ENCODE results near the gene CARD14. TPM values are rescaled to one million over a fixed set of nuclear protein-coding genes. Genes with fewer than 3 reads are reported as not detected.

The CARD14 gene
- total and polyA plus RNA-seq, 10 donors: 0.63 to 4.8 (median 1.3) TPM

DNA sequence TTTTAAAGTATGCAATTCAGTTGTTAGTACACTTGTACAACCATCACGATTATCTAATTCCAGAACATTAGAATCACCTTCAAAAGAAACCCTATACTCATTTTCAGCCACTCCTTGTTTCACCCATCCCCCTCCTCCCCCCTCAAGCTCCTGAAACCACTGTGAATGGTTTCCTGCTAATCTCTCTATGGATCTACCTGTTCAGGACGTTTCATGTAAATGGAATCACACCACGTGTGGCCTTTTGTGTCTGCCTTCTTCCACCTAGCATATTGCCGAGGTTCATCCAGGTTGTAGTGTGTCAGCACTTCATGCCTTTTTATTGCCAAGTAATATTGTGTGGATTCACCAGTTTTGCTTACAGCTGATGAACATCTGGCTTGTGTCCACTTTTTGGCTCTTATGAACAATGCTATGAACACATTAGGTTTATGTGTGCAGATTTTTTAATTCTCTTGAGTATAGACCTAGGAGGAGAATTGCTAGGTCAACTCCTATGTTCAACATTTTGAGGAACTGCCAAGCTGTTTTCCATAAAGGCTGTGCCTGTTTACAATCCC, 40.7 kb upstream of the CARD14 start:
- no peak overlapping the region for H3K4me3 ChIP-seq
- no peaks in the 10 kb centered on the region for H3K4me1 ChIP-seq
- WGBS, 5 donors: 46 to 52% (median 48%) methylated on average over 4 of the region's 4 CpGs
- DNase-seq: no peak
- TF ChIP-seq POLR2A (IDR thresholded peaks at IDR 0.05): no peak
- TF ChIP-seq, protein P1, sequence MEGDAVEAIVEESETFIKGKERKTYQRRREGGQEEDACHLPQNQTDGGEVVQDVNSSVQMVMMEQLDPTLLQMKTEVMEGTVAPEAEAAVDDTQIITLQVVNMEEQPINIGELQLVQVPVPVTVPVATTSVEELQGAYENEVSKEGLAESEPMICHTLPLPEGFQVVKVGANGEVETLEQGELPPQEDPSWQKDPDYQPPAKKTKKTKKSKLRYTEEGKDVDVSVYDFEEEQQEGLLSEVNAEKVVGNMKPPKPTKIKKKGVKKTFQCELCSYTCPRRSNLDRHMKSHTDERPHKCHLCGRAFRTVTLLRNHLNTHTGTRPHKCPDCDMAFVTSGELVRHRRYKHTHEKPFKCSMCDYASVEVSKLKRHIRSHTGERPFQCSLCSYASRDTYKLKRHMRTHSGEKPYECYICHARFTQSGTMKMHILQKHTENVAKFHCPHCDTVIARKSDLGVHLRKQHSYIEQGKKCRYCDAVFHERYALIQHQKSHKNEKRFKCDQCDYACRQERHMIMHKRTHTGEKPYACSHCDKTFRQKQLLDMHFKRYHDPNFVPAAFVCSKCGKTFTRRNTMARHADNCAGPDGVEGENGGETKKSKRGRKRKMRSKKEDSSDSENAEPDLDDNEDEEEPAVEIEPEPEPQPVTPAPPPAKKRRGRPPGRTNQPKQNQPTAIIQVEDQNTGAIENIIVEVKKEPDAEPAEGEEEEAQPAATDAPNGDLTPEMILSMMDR (IDR thresholded peaks at IDR 0.05 in 8 of 11, conservative IDR thresholded peaks at IDR 0.05 in 3 of 11): no peak
- TF ChIP-seq POLR2AphosphoS5 (IDR thresholded peaks at IDR 0.05): no peak
- H3K27ac ChIP-seq: no peak overlapping the region
- H3K27me3 ChIP-seq (replicated peaks in 1 of 7): peaks cover 0 to 13% (median 0%) of the 10 kb centered on the region in 7 donors
- no peaks in the 10 kb centered on the region for H3K9me3 ChIP-seq
- peaks cover 0 to 21% (median 12%) of the 10 kb centered on the region in 6 donors for H3K36me3 ChIP-seq
- intact Hi-C loops (cut with DNase I; ENCODE audit: low total_unique reads): no loop called here

DNA sequence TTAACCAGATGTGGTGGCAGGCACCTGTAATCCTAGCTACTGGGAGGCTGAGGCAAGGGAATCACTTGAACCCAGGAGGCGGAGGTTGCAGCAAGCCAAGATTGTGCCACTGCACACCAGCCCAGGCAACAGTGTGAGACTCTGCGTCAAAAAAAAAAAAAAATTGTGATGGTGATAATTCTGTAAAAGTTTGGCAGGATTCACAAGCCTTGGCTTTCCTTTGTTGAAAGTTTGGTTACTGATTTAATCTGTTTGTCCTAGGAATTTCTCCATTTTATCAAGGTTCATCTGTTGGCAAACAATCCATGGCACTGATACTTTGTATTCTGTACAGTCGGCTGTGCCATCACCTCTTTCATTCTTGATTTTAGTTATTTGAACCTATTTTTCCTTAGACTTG, 38.8 kb upstream of the CARD14 start:
- Histone ChIP-seq H3K4me1 (no peaks in the 10 kb centered on the region), H3K27me3 (replicated peaks in 1 of 7) (peaks cover 0 to 2% (median 0%) of the 10 kb centered on the region in 7 donors), H3K36me3 (peaks cover 2 to 40% (median 31%) of the 10 kb centered on the region in 6 donors), H3K4me3 (no peak overlapping the region), H3K27ac (no peak overlapping the region), H3K9me3 (no peaks in the 10 kb centered on the region)
- 89 to 97% (median 93%) methylated on average over 3 of the region's 3 CpGs for WGBS, 5 donors
- DNase-seq: no peak
- TF ChIP-seq POLR2AphosphoS5 (IDR thresholded peaks at IDR 0.05): no peak
- TF ChIP-seq, protein P1 (IDR thresholded peaks at IDR 0.05 in 8 of 11, conservative IDR thresholded peaks at IDR 0.05 in 3 of 11): no peak
- no peak for TF ChIP-seq POLR2A (IDR thresholded peaks at IDR 0.05)
- intact Hi-C loops (cut with DNase I; ENCODE audit: low total_unique reads): no loop called here

DNA sequence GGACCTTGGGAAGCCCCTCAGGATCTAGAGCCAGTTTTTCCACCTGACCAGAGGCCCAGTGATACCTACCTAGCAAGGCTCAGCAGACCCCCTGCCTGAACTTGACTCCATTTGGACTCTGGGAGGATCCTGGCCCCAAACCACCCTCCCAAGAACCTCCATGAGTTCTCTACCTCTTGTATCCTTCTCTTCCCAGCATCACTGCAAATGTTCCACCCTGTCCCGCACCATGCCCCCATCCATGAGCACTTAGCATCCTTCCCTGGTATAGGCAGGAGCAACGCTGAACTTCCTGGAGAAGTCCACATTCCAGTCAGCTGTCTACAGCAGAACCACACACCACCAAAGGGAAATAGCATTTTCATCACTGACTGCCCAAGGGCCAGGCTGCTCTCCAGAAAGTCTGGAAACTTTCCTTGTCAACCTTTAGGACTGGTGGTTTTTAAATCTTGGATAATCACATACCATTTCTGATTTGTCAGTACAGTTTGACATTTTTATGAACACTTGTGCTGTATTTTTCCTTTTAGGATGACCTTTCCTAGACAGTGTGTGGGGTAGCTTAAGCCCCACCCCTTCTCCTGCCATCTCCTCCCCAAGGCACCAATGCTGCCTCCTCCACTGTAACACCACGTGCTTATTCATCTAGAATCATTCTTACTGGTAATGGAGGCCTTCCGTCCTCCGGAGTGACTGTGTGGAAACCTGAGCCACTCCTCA, 36.8 kb upstream of the CARD14 start:
- Histone ChIP-seq H3K4me3 (no peak overlapping the region), H3K4me1 (no peaks in the 10 kb centered on the region), H3K36me3 (peaks cover 6 to 61% (median 51%) of the 10 kb centered on the region in 6 donors), H3K9me3 (no peaks in the 10 kb centered on the region), H3K27ac (no peak overlapping the region), H3K27me3 (replicated peaks in 1 of 7) (no peaks in the 10 kb centered on the region)
- intact Hi-C loops (cut with DNase I; ENCODE audit: low total_unique reads): no loop called here
- 90 to 99% (median 93%) methylated on average over 5 of the region's 5 CpGs for WGBS, 5 donors
- TF ChIP-seq, protein P1 (IDR thresholded peaks at IDR 0.05 in 8 of 11, conservative IDR thresholded peaks at IDR 0.05 in 3 of 11): no peak
- TF ChIP-seq POLR2A (IDR thresholded peaks at IDR 0.05) (no peak), POLR2AphosphoS5 (IDR thresholded peaks at IDR 0.05) (no peak)
- no peak for DNase-seq

DNA sequence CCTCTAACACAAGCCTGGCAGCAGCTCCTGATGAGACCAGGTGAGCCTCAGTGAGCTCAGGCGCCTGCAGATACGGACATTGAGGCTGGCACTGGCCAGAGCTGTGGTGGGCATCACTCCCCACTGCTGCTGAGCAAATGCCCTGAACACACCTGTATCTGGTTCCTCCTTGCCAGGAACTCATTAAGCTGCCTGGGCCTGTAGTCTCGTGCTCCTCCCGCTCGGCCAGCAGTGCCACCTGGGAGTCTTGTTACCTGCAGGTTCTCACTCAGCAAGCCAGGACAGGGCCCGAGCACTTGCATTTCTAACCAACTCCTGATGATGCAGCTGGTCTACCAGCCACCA, 36.2 kb upstream of the CARD14 start:
- no peak overlapping the region for H3K4me3 ChIP-seq
- WGBS, 5 donors: 94 to 98% (median 96%) methylated on average over 5 to 6 of the region's 6 CpGs
- DNase-seq: no peak
- H3K4me1 ChIP-seq: no peaks in the 10 kb centered on the region
- peaks cover 8 to 66% (median 57%) of the 10 kb centered on the region in 6 donors for H3K36me3 ChIP-seq
- no peaks in the 10 kb centered on the region for H3K27me3 ChIP-seq (replicated peaks in 1 of 7)
- H3K9me3 ChIP-seq: no peaks in the 10 kb centered on the region
- no peak overlapping the region for H3K27ac ChIP-seq
- peak in 2 of 3 donors; percentile 17 to 43 for TF ChIP-seq POLR2AphosphoS5 (IDR thresholded peaks at IDR 0.05)
- TF ChIP-seq, protein P1 (IDR thresholded peaks at IDR 0.05 in 8 of 11, conservative IDR thresholded peaks at IDR 0.05 in 3 of 11): no peak
- intact Hi-C loops (cut with DNase I; ENCODE audit: low total_unique reads): no loop called here
